22Rv1 (cell line): ENCODE data around the gene ZBTB21.

Experiments
- H3K27ac ChIP-seq: fragments of 450-650 bp; 2 replicates; pipeline ENCODE4 v1.5.1; 2017
- CTCF ChIP-seq: fragments of 450-650 bp; IDR thresholded peaks from 2 replicates; pipeline ENCODE4 v1.5.1; 2017; ENCODE audit warnings: mild to moderate bottlenecking
- ZFX ChIP-seq: fragments of 450-650 bp; IDR thresholded peaks from 2 replicates; pipeline ENCODE4 v1.6.1; 2017; ENCODE audit warnings: antibody characterized with exemption, borderline replicate concordance

Gene ZBTB21

GRCh38 chr21:42032266-42032665 is 22.1 kb upstream of the ZBTB21 start:
- no peak for TF ChIP-seq CTCF
- no peak for TF ChIP-seq ZFX
- no peak overlapping the region for H3K27ac ChIP-seq

- no peak for TF ChIP-seq ZFX
- TF ChIP-seq CTCF = no peak
- H3K27ac ChIP-seq = no peak overlapping the region
Observed at GRCh38 chr21:42031816-42032215, 21.7 kb upstream of the ZBTB21 start.

- no peak for TF ChIP-seq ZFX
- no peak for TF ChIP-seq CTCF
- H3K27ac ChIP-seq = no peak overlapping the region
Observed at GRCh38 chr21:42031241-42031640, 21.1 kb upstream of the ZBTB21 start.

- H3K27ac ChIP-seq = no peak overlapping the region
Observed at GRCh38 chr21:42030311-42030710, 20.2 kb upstream of the ZBTB21 start.

GRCh38 chr21:42028766-42029425 is 18.7 kb upstream of the ZBTB21 start:
- TF ChIP-seq ZFX = no peak
- no peak for TF ChIP-seq CTCF
- no peak overlapping the region for H3K27ac ChIP-seq

More at GRCh38 chr21:42030311-42030710, 20.2 kb upstream of the ZBTB21 start:
- TF ChIP-seq CTCF = no peak
- TF ChIP-seq ZFX = no peak

GRCh38 chr21:42027822-42028765 is 17.9 kb upstream of the ZBTB21 start:
- TF ChIP-seq ZFX (no peak), CTCF (no peak)
- no peak overlapping the region for H3K27ac ChIP-seq
